Lower leg skin (tissue), 3 donors: ENCODE results near the gene LILRB5.
"Not testable (repeated sequence)": the region's sequence is repeated elsewhere in the genome, so short reads cannot be mapped to it uniquely, and the experiment has no call there.

Source experiments
- POLR2A ChIP-seq, 2 donors: fragments of 450-650 bp; IDR thresholded peaks; one replicate each; pipeline ENCODE4 v1.6.1; 2016 to 2017; ENCODE audit warnings: antibody characterized with exemption in 2 of 2, mild to moderate bottlenecking in 1 of 2, moderate library complexity in 1 of 2
- TF ChIP-seq, protein P1 (sequence below), 3 donors: fragments of 450-650 bp; IDR thresholded peaks; one replicate each; pipeline ENCODE4 v1.5.1; 2016; ENCODE audit warnings: antibody characterized with exemption in 3 of 3, mild to moderate bottlenecking in 3 of 3, moderate library complexity in 2 of 3

DNA sequence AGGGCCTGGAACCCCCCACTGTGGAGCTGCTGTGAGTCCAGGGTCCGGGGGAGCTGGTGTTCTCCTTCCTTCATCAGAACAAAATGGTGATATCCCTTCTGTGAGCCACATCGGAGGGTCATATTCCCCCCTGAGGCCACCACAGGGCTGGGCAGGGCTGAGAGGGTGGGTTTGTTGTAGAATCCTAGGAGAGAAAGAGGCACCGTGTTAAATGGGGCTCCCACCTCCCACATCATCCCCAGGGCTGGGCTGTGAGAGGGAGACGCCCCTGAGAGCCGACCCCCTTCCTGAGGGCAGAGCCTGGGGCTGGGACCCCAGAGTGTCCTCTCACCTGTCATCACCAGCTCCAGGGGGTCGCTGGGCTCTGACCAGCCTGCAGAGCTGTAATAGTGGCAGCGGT, 35.1 kb downstream of the LILRB5 start:
- TF ChIP-seq POLR2A (IDR thresholded peaks at IDR 0.05), result not testable (repeated sequence)
- TF ChIP-seq, protein P1, sequence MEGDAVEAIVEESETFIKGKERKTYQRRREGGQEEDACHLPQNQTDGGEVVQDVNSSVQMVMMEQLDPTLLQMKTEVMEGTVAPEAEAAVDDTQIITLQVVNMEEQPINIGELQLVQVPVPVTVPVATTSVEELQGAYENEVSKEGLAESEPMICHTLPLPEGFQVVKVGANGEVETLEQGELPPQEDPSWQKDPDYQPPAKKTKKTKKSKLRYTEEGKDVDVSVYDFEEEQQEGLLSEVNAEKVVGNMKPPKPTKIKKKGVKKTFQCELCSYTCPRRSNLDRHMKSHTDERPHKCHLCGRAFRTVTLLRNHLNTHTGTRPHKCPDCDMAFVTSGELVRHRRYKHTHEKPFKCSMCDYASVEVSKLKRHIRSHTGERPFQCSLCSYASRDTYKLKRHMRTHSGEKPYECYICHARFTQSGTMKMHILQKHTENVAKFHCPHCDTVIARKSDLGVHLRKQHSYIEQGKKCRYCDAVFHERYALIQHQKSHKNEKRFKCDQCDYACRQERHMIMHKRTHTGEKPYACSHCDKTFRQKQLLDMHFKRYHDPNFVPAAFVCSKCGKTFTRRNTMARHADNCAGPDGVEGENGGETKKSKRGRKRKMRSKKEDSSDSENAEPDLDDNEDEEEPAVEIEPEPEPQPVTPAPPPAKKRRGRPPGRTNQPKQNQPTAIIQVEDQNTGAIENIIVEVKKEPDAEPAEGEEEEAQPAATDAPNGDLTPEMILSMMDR (IDR thresholded peaks at IDR 0.05), result not testable (repeated sequence)
